Karpas-422 (cell line): ENCODE measurements around the gene XYLT1. TPM values are rescaled to one million over a fixed set of nuclear protein-coding genes. Genes with fewer than 3 reads are reported as not detected.

Experiments
- DNase-seq: peaks from one replicate; pipeline ENCODE4 v3.0.0-alpha.2; 2015
- H2AFZ ChIP-seq: fragments of 200-600 bp; sonication (generic); 2 replicates; pipeline ENCODE4 v1.6.1; 2014; ENCODE audit warnings: antibody characterized with exemption, low read length, mixed read lengths
- H3K27ac ChIP-seq: fragments of 200-600 bp; sonication (generic); 2 replicates; pipeline ENCODE4 v1.5.1; 2014; ENCODE audit warnings: mild to moderate bottlenecking, low read length, moderate library complexity
- H3K27me3 ChIP-seq: fragments of 200-600 bp; sonication (generic); 2 replicates; pipeline ENCODE4 v1.6.1; 2014; ENCODE audit warnings: low read length, mixed read lengths
- H3K36me3 ChIP-seq: fragments of 200-600 bp; sonication (generic); 2 replicates; pipeline ENCODE4 v1.6.1; 2014; ENCODE audit warnings: low read length, mixed read lengths; ENCODE audit not compliant: insufficient read depth
- H3K4me1 ChIP-seq: fragments of 200-600 bp; sonication (generic); 2 replicates; pipeline ENCODE4 v1.6.1; 2014; ENCODE audit warnings: mild to moderate bottlenecking, low read length, mixed read lengths
- H3K4me2 ChIP-seq: fragments of 200-600 bp; sonication (generic); 2 replicates; pipeline ENCODE4 v1.6.1; 2014; ENCODE audit warnings: low read length, low read depth, mild to moderate bottlenecking; ENCODE audit not compliant: poor library complexity, severe bottlenecking
- H3K4me3 ChIP-seq: fragments of 200-600 bp; sonication (generic); 2 replicates; pipeline ENCODE4 v1.5.1; 2014; ENCODE audit warnings: mild to moderate bottlenecking, antibody characterized with exemption, low read length, mixed read lengths
- H3K79me2 ChIP-seq: fragments of 200-600 bp; sonication (generic); 2 replicates; pipeline ENCODE4 v1.6.1; 2014; ENCODE audit warnings: mild to moderate bottlenecking, low read length, mixed read lengths
- H3K9ac ChIP-seq: fragments of 200-600 bp; sonication (generic); 2 replicates; pipeline ENCODE4 v1.6.0; 2014; ENCODE audit warnings: low read length
- H3K9me2 ChIP-seq: fragments of 200-600 bp; sonication (generic), shearing (Covaris generic); replicated peaks from 2 replicates; pipeline ENCODE4 v1.6.0; 2014; ENCODE audit warnings: mild to moderate bottlenecking, low read length, moderate library complexity; ENCODE audit not compliant: insufficient read depth
- H3K9me3 ChIP-seq: fragments of 300-700, 200-600 bp; sonication (generic); 2 replicates; pipeline ENCODE4 v1.6.1; 2014; ENCODE audit warnings: low read length, mixed read lengths
- H4K20me1 ChIP-seq: fragments of 200-600 bp; sonication (generic); 2 replicates; pipeline ENCODE4 v1.6.1; 2014; ENCODE audit warnings: mild to moderate bottlenecking, antibody characterized with exemption, low read length, low read depth; ENCODE audit not compliant: insufficient read depth
- total RNA-seq: library from RNA; depleted of rRNA; stranded (reverse); fragments of >200 nt; shearing (Covaris generic); gene quantifications from 2 replicates; pipeline ENCODE4 v1.2.3, GENCODE V29; 2014; ENCODE audit warnings: low replicate concordance

XYLT1 gene
- total RNA-seq, 1 experiment from 2014 or later, result 11.8 TPM

GRCh38 chr16:17302214-17302613 is 168.5 kb downstream of the XYLT1 start:
- H3K27ac ChIP-seq, result peak overlapping the region; percentile 93
- peak; percentile 76 for DNase-seq

DNA sequence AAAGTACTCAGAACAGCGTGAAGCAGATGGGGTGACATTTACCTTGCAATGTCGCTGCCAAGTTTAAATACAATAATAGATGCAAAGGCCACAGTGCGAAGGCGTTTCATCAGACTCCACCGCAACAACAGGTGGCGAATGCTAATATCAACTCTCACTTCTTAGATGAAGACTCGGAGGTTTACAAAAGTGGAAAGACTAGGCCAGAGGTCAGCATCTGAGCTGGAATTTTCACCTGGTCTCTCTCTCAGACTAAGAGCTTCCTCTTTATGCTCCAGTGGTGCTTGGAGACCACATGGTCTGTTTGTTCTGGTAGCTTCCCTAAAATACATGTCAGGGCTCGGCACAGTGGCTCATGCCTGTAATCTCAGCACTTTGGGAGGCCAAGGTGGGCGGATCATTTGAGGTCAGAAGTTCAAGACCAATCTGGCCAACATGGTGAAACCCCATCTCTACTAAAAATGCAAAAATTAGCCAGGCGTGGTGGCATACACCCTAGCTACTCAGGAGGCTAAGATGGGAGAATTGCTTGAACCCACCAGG is 169.1 kb downstream of the XYLT1 start:
- Histone ChIP-seq H2AFZ (no peak overlapping the region), H3K4me1 (peaks cover 65% of the 10 kb centered on the region), H3K27me3 (no peaks in the 10 kb centered on the region), H3K27ac (peak overlapping the region; percentile 93), H4K20me1 (peaks cover 6% of the 10 kb centered on the region; the same call in 1 of the 2 replicates), H3K9ac (peak overlapping the region; percentile 32; the same call in 1 of the 2 replicates), H3K4me3 (peak overlapping the region; percentile 23; the same call in 1 of the 2 replicates), H3K4me2 (peak overlapping the region; percentile 67), H3K79me2 (no peaks in the 10 kb centered on the region), H3K9me2 (no peaks in the 10 kb centered on the region), H3K9me3 (no peaks in the 10 kb centered on the region), H3K36me3 (no peaks in the 10 kb centered on the region)
- peak; percentile 95 for DNase-seq

More at GRCh38 chr16:17302214-17302613, 168.5 kb downstream of the XYLT1 start:
- Histone ChIP-seq H3K9me3 (no peaks in the 10 kb centered on the region), H2AFZ (no peak overlapping the region), H3K4me2 (peak overlapping the region; percentile 67), H3K9ac (peak overlapping the region; percentile 10), H3K9me2 (no peaks in the 10 kb centered on the region), H3K4me3 (peak overlapping the region; percentile 2; the same call in 1 of the 2 replicates), H3K36me3 (no peaks in the 10 kb centered on the region), H3K79me2 (no peaks in the 10 kb centered on the region), H3K27me3 (no peaks in the 10 kb centered on the region), H3K4me1 (peaks cover 65% of the 10 kb centered on the region), H4K20me1 (peaks cover 6% of the 10 kb centered on the region; the same call in 1 of the 2 replicates)

DNA sequence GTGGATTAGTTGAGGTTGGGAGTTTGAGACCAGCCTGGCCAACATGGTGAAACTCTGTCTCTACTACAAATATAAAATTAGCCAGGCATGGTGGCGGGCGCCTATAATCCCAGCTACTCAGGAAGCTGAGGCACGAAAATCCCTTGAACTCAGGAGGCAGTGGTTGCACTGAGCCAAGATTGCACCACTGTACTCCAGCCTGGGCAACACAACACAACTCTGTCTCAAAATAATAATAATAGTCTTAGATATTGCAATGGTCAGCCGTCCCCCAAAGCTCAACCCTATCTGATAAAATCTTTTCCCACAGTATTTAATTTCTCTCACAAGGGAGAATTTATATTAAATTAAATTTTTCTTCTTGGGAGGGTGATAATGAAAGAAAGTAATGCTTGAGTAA is 169.6 kb downstream of the XYLT1 start:
- Histone ChIP-seq H4K20me1 (peaks cover 6% of the 10 kb centered on the region; the same call in 1 of the 2 replicates), H3K79me2 (no peaks in the 10 kb centered on the region), H3K36me3 (no peaks in the 10 kb centered on the region), H3K4me2 (peak overlapping the region; percentile 67), H2AFZ (no peak overlapping the region), H3K27ac (peak overlapping the region; percentile 93), H3K27me3 (no peaks in the 10 kb centered on the region), H3K9me3 (no peaks in the 10 kb centered on the region), H3K9ac (peak overlapping the region; percentile 32), H3K4me1 (peaks cover 65% of the 10 kb centered on the region), H3K4me3 (peak overlapping the region; percentile 23; the same call in 1 of the 2 replicates), H3K9me2 (no peaks in the 10 kb centered on the region)
- no peak for DNase-seq

DNA sequence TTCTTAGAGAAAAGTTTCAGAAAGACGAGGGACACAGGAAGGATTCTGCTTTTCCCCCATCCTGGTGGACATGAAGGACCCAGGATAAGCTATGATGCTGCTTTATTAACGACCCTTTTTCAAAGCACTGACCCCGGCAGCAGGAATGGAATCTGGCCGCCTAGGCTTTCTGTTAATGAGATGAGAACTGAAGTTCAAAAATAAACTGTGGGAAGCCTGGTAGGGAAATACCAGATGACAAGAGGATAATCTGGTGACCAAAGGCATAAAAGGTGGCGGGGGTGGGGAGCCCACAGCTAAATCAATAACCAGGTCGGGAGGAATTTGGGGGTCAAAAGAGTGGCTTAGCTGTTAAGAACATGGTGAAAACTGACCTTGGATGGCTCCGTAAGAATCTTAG is 171.0 kb downstream of the XYLT1 start:
- H3K4me3 ChIP-seq, result no peak overlapping the region
- H3K27me3 ChIP-seq, result no peaks in the 10 kb centered on the region
- no peak overlapping the region for H2AFZ ChIP-seq
- no peaks in the 10 kb centered on the region; the same call in 1 of the 2 replicates for H4K20me1 ChIP-seq
- no peaks in the 10 kb centered on the region for H3K9me2 ChIP-seq
- DNase-seq, result no peak
- no peaks in the 10 kb centered on the region for H3K36me3 ChIP-seq
- H3K4me1 ChIP-seq, result peaks cover 51% of the 10 kb centered on the region
- H3K4me2 ChIP-seq, result no peak overlapping the region
- H3K79me2 ChIP-seq, result no peaks in the 10 kb centered on the region
- no peak overlapping the region for H3K9ac ChIP-seq
- H3K9me3 ChIP-seq, result no peaks in the 10 kb centered on the region
- H3K27ac ChIP-seq, result no peak overlapping the region

DNA sequence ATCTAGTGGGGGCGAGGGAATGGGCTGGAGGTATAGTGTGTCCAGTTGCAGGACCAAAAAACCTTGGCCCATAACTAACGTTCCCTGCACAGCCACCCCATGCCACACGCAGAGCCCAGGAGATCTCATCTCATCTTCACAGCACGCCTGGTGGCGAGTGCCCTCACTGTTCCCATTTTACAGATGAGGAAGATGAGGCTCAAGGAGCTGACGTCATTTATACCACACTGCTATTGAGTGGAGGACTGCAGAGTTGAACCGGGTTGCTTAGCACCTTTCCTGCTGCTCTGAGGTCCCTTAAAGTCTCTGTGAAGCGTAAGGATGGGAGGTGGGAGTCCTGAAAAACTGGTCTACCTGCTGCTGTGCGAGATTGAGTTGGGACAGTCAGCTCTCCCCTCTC is 172.5 kb downstream of the XYLT1 start:
- Histone ChIP-seq H2AFZ (no peak overlapping the region), H3K27ac (no peak overlapping the region), H3K4me3 (no peak overlapping the region), H4K20me1 (no peaks in the 10 kb centered on the region; the same call in 1 of the 2 replicates), H3K4me2 (no peak overlapping the region), H3K27me3 (no peaks in the 10 kb centered on the region), H3K9me3 (no peaks in the 10 kb centered on the region), H3K9ac (no peak overlapping the region), H3K36me3 (no peaks in the 10 kb centered on the region), H3K4me1 (peaks cover 36% of the 10 kb centered on the region), H3K9me2 (no peaks in the 10 kb centered on the region), H3K79me2 (no peaks in the 10 kb centered on the region)
- no peak for DNase-seq

- Histone ChIP-seq H3K9me2 (no peaks in the 10 kb centered on the region), H3K4me2 (no peak overlapping the region), H3K27me3 (no peaks in the 10 kb centered on the region), H3K4me1 (peaks cover 18% of the 10 kb centered on the region), H2AFZ (no peak overlapping the region), H3K36me3 (no peaks in the 10 kb centered on the region), H4K20me1 (no peaks in the 10 kb centered on the region; the same call in 1 of the 2 replicates), H3K27ac (no peak overlapping the region), H3K9ac (no peak overlapping the region), H3K79me2 (no peaks in the 10 kb centered on the region), H3K9me3 (no peaks in the 10 kb centered on the region), H3K4me3 (no peak overlapping the region)
- no peak for DNase-seq
Observed at GRCh38 chr16:17296431-17296830, 174.3 kb downstream of the XYLT1 start.

DNA sequence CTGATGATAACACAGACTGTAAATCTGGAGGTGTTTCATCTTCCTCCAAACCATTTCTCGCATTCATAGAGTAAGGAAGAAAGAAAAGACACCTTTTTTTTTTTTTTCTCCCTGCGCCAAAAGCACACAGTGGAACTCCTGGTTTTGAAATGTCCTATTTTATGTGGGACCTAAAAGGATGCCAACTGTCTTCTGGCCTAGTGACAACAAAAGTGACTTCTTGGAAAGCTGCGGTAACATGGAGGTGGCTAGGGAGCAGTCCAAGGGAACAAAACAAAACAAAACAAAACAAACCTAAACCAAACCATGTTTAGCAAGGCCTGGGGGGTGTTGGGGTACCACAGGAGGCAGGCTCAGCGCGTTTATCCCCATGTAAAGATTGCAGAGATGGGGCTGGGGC is 174.8 kb downstream of the XYLT1 start:
- Histone ChIP-seq H3K79me2 (no peaks in the 10 kb centered on the region), H3K4me1 (peaks cover 13% of the 10 kb centered on the region), H3K9me3 (no peaks in the 10 kb centered on the region), H3K27ac (no peak overlapping the region), H3K4me3 (no peak overlapping the region), H3K4me2 (no peak overlapping the region), H3K9ac (no peak overlapping the region), H2AFZ (no peak overlapping the region), H3K27me3 (no peaks in the 10 kb centered on the region), H3K9me2 (no peaks in the 10 kb centered on the region), H4K20me1 (no peaks in the 10 kb centered on the region; the same call in 1 of the 2 replicates), H3K36me3 (no peaks in the 10 kb centered on the region)
- DNase-seq, result no peak

- H4K20me1 ChIP-seq, result no peaks in the 10 kb centered on the region; the same call in 1 of the 2 replicates
- no peak overlapping the region for H3K27ac ChIP-seq
- no peak overlapping the region for H3K4me3 ChIP-seq
- no peaks in the 10 kb centered on the region for H3K79me2 ChIP-seq
- H3K9ac ChIP-seq, result no peak overlapping the region
- H3K4me1 ChIP-seq, result peaks cover 2% of the 10 kb centered on the region
- no peaks in the 10 kb centered on the region for H3K27me3 ChIP-seq
- DNase-seq, result no peak
- no peak overlapping the region for H2AFZ ChIP-seq
- H3K4me2 ChIP-seq, result no peak overlapping the region
- no peaks in the 10 kb centered on the region for H3K9me3 ChIP-seq
- H3K36me3 ChIP-seq, result no peaks in the 10 kb centered on the region
- no peaks in the 10 kb centered on the region for H3K9me2 ChIP-seq
Observed at GRCh38 chr16:17294856-17295255, 175.9 kb downstream of the XYLT1 start.
